ENCODE results near the gene SLC16A4. TPM values are rescaled to one million over a fixed set of nuclear protein-coding genes. Genes with fewer than 3 reads are reported as not detected.

Gene SLC16A4
- polyA plus RNA-seq, 1 of the 3 experiments (the other 2 are of a cell fraction): 3.0 TPM

GRCh38 chr1:110393691-110394492 lies 3.1 kb upstream of the SLC16A4 start (continued):
- TF ChIP-seq RXRA (IDR thresholded peaks at IDR 0.05; ENCODE audit: borderline replicate concordance, low read depth) (no peak), FOSL2 (IDR thresholded peaks at IDR 0.05; ENCODE audit: borderline replicate concordance, low read depth) (peak; percentile 52; the same call in 1 of the 2 replicates), MAX (IDR thresholded peaks at IDR 0.05; ENCODE audit: low read depth) (no peak), FOXJ3 (CRISPR knock-in tag; IDR thresholded peaks at IDR 0.05) (no peak), PBX3 (IDR thresholded peaks at IDR 0.05) (no peak), MXI1 (IDR thresholded peaks at IDR 0.05; ENCODE audit: low read depth, low read length) (no peak), ELF1 (IDR thresholded peaks at IDR 0.05) (no peak), NRF1 (IDR thresholded peaks at IDR 0.05; ENCODE audit: low read depth, low read length) (no peak), SMC3 (IDR thresholded peaks at IDR 0.05; ENCODE audit: low read depth, low read length) (no peak)

- ChIA-PET POLR2A (no interaction called here), CTCF (interaction anchor here (0.9 to 1.2 kb wide), 5 partner anchors 11 to 186 kb away, joined by 3 to 5 read pairs (median 3); no protein-coding TSS in a partner anchor)
- Histone ChIP-seq H3K36me3 (replicated peaks in 1 of 2; ENCODE audit: control insufficient read depth in 1 of 2, insufficient read depth in 2 of 2, low read length in 1 of 2) (peaks cover 0 to 9% of the 10 kb centered on the region in 2 experiments), H3K9ac (no peak overlapping the region), H3K27me3 (ENCODE audit: insufficient read depth) (no peaks in the 10 kb centered on the region), H2AFZ (ENCODE audit: low read depth) (no peak overlapping the region), H3K4me2 (no peak overlapping the region; the same call in 1 of the 2 replicates), H3K9me3 (no peaks in the 10 kb centered on the region), H3K9me2 (no peaks in the 10 kb centered on the region), H3F3A (replicated peaks; ENCODE audit: insufficient read depth) (peaks cover 22% of the 10 kb centered on the region), H3K4me3 (ENCODE audit: low read depth in 2 of 2, low read length in 1 of 2) (no peak overlapping the region), H3K79me2 (ENCODE audit: insufficient read depth) (no peaks in the 10 kb centered on the region), H3K4me1 (ENCODE audit: control insufficient read depth in 1 of 2, insufficient read depth in 2 of 2, low read depth in 1 of 2, low read length in 1 of 2) (peaks cover 5 to 6% of the 10 kb centered on the region in 2 experiments; a peak in 1 of 4 replicates), H3K27ac (ENCODE audit: low read depth in 2 of 2, low read length in 1 of 2) (peak overlapping the region in 1 of 2 experiments; percentile 45; a peak in 2 of 4 replicates), H4K20me1 (ENCODE audit: insufficient read depth) (no peaks in the 10 kb centered on the region)
- no peak for DNase-seq
- TF ChIP-seq JUND (IDR thresholded peaks at IDR 0.05) (no peak), CHD2 (IDR thresholded peaks at IDR 0.05; ENCODE audit: low read length, partially characterized antibody) (no peak), RAD21 (IDR thresholded peaks at IDR 0.05; ENCODE audit: low read length) (no peak), RXRA (IDR thresholded peaks at IDR 0.05; ENCODE audit: borderline replicate concordance, low read depth) (no peak), USF2 (IDR thresholded peaks at IDR 0.05; ENCODE audit: borderline replicate concordance, low read depth, low read length) (no peak), MAX (IDR thresholded peaks at IDR 0.05; ENCODE audit: low read depth) (no peak), IRF3 (IDR thresholded peaks at IDR 0.05; ENCODE audit: low read depth, low read length) (no peak), TCF12 (IDR thresholded peaks at IDR 0.05) (no peak)
- 73% methylated on average over 2 of the region's 2 CpGs for WGBS (ENCODE audit: low lambda C conversion rate)
These were observed 2.5 kb upstream of the SLC16A4 start for GRCh38 chr1:110393286-110393685.

Measured in SK-N-SH (cell line).